Esophagus muscularis mucosa (tissue), 4 donors: ENCODE results near the gene SV2A.

Experiments used
- EP300 ChIP-seq: sonication (generic); formaldehyde crosslinking; IDR thresholded peaks from one replicate; pipeline ENCODE4 v1.6.1; 2017; ENCODE audit warnings: antibody characterized with exemption
- POLR2A ChIP-seq: fragments of 450-650 bp; IDR thresholded peaks from one replicate; pipeline ENCODE4 v1.6.1; 2017; ENCODE audit warnings: antibody characterized with exemption, moderate library complexity, mild to moderate bottlenecking, low read depth
- POLR2AphosphoS5 ChIP-seq, 2 donors: sonication (generic); formaldehyde crosslinking; IDR thresholded peaks; one replicate each; pipeline ENCODE4 v1.6.1; 2017; ENCODE audit warnings: antibody characterized with exemption in 2 of 2
- TF ChIP-seq, protein P1 (sequence below), 3 experiments: fragments of 200-600 bp in 2 of 3; fragments of 450-650 bp in 1 of 3; sonication (generic) in 2 of 3; IDR thresholded peaks; one replicate each; pipeline ENCODE4 v1.5.1; 2017 to 2019; ENCODE audit warnings: antibody characterized with exemption in 3 of 3, mild to moderate bottlenecking in 2 of 3, moderate library complexity in 1 of 3

DNA sequence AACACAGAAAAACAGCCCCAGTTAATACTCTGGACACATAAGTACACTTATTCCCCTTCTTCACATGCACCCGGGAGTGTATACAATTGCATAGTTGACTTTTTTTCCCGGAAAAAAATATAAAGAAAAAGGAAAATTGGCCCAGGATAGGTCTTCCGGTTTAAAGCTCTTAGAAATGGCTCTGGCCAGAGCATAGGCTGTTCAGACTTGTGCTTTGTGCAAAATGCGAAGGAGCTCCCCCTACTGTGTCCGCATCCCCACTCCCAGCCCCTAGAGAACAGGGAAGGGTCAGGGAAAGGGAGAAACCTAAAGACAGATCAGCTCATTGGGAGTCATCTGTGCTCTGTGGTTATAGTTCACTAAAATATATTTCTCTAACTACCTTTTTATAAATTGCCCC lies 24.6 kb upstream of the SV2A start:
- TF ChIP-seq, protein P1, sequence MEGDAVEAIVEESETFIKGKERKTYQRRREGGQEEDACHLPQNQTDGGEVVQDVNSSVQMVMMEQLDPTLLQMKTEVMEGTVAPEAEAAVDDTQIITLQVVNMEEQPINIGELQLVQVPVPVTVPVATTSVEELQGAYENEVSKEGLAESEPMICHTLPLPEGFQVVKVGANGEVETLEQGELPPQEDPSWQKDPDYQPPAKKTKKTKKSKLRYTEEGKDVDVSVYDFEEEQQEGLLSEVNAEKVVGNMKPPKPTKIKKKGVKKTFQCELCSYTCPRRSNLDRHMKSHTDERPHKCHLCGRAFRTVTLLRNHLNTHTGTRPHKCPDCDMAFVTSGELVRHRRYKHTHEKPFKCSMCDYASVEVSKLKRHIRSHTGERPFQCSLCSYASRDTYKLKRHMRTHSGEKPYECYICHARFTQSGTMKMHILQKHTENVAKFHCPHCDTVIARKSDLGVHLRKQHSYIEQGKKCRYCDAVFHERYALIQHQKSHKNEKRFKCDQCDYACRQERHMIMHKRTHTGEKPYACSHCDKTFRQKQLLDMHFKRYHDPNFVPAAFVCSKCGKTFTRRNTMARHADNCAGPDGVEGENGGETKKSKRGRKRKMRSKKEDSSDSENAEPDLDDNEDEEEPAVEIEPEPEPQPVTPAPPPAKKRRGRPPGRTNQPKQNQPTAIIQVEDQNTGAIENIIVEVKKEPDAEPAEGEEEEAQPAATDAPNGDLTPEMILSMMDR (IDR thresholded peaks at IDR 0.05) = peak; percentile 28 to 36 (median 31)
- peak; percentile 7 to 51 for TF ChIP-seq POLR2AphosphoS5 (IDR thresholded peaks at IDR 0.05)
- no peak for TF ChIP-seq POLR2A
- no peak for TF ChIP-seq EP300
